ENCODE results near the gene DNAJC5.

- TF ChIP-seq GATA3 (IDR thresholded peaks at IDR 0.05; ENCODE audit: low read depth, low read length) (no peak), GATA2 (IDR thresholded peaks at IDR 0.05; ENCODE audit: low read depth, low read length) (no peak)
Measured at GRCh38 chr20:63968136-63968927, 73.4 kb downstream of the DNAJC5 start.
